ENCODE results near the gene SLC39A10. TPM values are rescaled to one million over a fixed set of nuclear protein-coding genes. Genes with fewer than 3 reads are reported as not detected.
"Not testable (repeated sequence)": the region's sequence is repeated elsewhere in the genome, so short reads cannot be mapped to it uniquely, and the experiment has no call there.

The SLC39A10 gene
- total RNA-seq, 2 experiments from 2014 or later: 25.6 to 25.8 TPM

DNA sequence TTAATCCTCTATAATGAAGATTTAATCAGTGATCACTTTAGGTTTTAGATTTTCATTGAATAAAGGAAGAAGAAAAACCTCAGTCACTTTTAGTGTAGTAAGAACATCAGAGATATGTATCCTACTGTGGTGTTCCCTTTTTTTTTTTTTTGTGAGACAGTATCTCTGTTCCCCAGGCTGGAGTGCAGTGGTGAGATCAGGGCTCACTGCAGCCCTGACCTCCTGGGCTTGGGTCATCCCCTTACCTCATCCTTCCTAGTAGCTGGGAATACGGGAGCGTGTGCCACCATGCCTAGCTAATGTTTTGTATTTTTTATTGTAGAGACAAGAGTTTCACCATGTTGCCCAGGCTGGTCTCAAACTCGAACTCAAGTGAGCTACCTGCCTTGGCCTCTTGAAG lies 5.1 kb downstream of the SLC39A10 start:
- no peaks in the 10 kb centered on the region for H3K9me3 Mint-ChIP-seq
- no peak for ATAC-seq
- intact Hi-C loops (cut with micrococcal nuclease): loop anchor here (10.0 kb wide), 1 partner anchor 347 kb away; no protein-coding TSS in a partner anchor
- peaks cover 47% of the 10 kb centered on the region for H3K4me1 Mint-ChIP-seq (ENCODE audit: low read depth)
- POLR2A ChIA-PET: no interaction called here
- peaks cover 27% of the 10 kb centered on the region for H3K36me3 Mint-ChIP-seq (ENCODE audit: low read depth)
- H3K27me3 Mint-ChIP-seq: no peaks in the 10 kb centered on the region
- CTCF ChIA-PET: interaction anchor here (0.6 to 2.0 kb wide), 5 partner anchors 10 to 405 kb away, joined by 3 to 11 read pairs (median 6); partner anchors contain the start of gene DNAH7
- peak overlapping the region; percentile 72 for H3K27ac Mint-ChIP-seq
- no peak overlapping the region for H3K4me3 Mint-ChIP-seq
- TF ChIP-seq, protein P1, sequence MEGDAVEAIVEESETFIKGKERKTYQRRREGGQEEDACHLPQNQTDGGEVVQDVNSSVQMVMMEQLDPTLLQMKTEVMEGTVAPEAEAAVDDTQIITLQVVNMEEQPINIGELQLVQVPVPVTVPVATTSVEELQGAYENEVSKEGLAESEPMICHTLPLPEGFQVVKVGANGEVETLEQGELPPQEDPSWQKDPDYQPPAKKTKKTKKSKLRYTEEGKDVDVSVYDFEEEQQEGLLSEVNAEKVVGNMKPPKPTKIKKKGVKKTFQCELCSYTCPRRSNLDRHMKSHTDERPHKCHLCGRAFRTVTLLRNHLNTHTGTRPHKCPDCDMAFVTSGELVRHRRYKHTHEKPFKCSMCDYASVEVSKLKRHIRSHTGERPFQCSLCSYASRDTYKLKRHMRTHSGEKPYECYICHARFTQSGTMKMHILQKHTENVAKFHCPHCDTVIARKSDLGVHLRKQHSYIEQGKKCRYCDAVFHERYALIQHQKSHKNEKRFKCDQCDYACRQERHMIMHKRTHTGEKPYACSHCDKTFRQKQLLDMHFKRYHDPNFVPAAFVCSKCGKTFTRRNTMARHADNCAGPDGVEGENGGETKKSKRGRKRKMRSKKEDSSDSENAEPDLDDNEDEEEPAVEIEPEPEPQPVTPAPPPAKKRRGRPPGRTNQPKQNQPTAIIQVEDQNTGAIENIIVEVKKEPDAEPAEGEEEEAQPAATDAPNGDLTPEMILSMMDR (IDR thresholded peaks at IDR 0.05): no peak
- DNase-seq: no peak

DNA sequence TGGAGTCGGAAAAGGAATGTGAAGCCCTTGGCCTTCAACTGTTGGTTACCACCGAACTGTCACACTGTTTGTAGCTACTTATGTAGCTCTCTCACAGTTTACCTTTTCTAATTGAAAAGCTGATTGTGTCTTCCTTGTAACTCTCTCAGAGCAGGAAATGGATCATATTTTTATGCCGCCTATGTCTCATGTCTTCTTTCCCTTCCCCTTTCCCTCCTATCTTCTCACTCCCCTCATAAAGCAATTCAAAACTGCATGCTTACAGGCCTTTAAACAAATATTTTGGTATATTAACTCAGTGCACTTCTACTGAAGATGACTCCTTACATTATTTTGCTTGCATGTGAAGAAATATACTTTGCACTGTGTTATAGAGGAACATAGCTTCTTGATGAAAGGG lies 6.0 kb downstream of the SLC39A10 start:
- Mint-ChIP-seq H3K27ac (peak overlapping the region; percentile 58), H3K4me3 (no peak overlapping the region), H3K36me3 (ENCODE audit: low read depth) (peaks cover 21% of the 10 kb centered on the region), H3K4me1 (ENCODE audit: low read depth) (peaks cover 49% of the 10 kb centered on the region), H3K9me3 (no peaks in the 10 kb centered on the region), H3K27me3 (no peaks in the 10 kb centered on the region)
- no peak for ATAC-seq
- ChIA-PET CTCF (interaction anchor here (0.8 to 2.0 kb wide), 6 partner anchors 9 to 404 kb away, joined by 3 to 11 read pairs (median 4); partner anchors contain the start of gene DNAH7), POLR2A (interaction anchor here (0.7 to 1.1 kb wide), 2 partner anchors 13 to 84 kb away, joined by 4 to 5 read pairs; no protein-coding TSS in a partner anchor)
- no peak for DNase-seq
- intact Hi-C loops (cut with micrococcal nuclease): loop anchor here (10.0 kb wide), 1 partner anchor 348 kb away; no protein-coding TSS in a partner anchor
- TF ChIP-seq, protein P1 (IDR thresholded peaks at IDR 0.05): no peak

DNA sequence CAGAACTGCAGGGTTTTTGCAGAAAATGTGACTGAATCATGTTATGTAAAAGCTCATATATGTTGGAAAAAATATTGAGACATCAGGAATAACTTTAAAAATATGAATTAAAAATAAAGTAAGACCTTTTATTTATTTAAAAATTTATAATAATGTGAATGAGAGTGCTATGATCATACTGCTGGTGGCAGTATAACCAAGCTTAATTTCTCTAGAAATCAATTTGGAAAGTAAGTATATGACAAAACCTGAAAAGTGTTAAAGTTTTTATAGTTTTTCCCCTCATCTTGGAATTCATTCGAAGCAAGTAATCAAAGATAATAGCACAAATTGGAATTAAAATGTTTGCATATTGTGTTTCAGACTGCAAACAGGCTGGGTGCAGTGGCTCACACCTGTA lies 7.5 kb downstream of the SLC39A10 start:
- Mint-ChIP-seq H3K27ac (no peak overlapping the region), H3K4me1 (ENCODE audit: low read depth) (peaks cover 56% of the 10 kb centered on the region), H3K9me3 (no peaks in the 10 kb centered on the region), H3K27me3 (no peaks in the 10 kb centered on the region), H3K4me3 (no peak overlapping the region), H3K36me3 (ENCODE audit: low read depth) (peaks cover 6% of the 10 kb centered on the region)
- no peak for DNase-seq
- ChIA-PET POLR2A (no interaction called here), CTCF (interaction anchor here (0.7 to 4.6 kb wide), 11 partner anchors 8 to 403 kb away, joined by 3 to 39 read pairs (median 3); partner anchors contain the start of genes DNAH7 and SLC39A10)
- intact Hi-C loops (cut with micrococcal nuclease): loop anchor here (10.0 kb wide), 1 partner anchor 350 kb away; no protein-coding TSS in a partner anchor
- ATAC-seq: no peak
- TF ChIP-seq, protein P1 (IDR thresholded peaks at IDR 0.05): peak; percentile 22

DNA sequence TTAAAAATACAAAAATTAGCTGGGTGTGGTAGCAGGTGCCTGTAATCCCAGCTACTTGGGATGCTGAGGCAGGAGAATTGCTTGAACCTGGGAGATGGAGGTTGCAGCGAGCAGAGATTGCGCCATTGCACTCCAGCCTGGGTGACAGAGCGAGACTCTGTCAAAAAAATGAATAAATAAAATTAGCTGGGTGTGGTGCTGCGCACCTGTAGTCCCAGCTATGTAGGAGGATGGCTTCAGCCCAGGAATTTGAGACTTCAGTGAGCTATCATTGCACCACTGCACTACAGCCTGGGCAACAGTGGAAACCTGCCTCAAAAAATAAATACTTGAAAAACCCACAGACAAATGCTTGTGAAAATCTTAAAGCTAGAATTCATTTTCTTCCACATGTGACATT lies 8.1 kb downstream of the SLC39A10 start:
- H3K27ac Mint-ChIP-seq; H3K27me3 Mint-ChIP-seq; ATAC-seq; H3K4me3 Mint-ChIP-seq; H3K9me3 Mint-ChIP-seq; POLR2A ChIA-PET; H3K36me3 Mint-ChIP-seq (ENCODE audit: low read depth); DNase-seq: not testable (repeated sequence)
- CTCF ChIA-PET: interaction anchor here (0.9 to 4.6 kb wide), 15 partner anchors 9 to 402 kb away, joined by 3 to 39 read pairs (median 3); partner anchors contain the start of genes DNAH7 and SLC39A10
- H3K4me1 Mint-ChIP-seq (ENCODE audit: low read depth): peaks cover 54% of the 10 kb centered on the region
- intact Hi-C loops (cut with micrococcal nuclease): loop anchor here (10.0 kb wide), 1 partner anchor 350 kb away; no protein-coding TSS in a partner anchor

DNA sequence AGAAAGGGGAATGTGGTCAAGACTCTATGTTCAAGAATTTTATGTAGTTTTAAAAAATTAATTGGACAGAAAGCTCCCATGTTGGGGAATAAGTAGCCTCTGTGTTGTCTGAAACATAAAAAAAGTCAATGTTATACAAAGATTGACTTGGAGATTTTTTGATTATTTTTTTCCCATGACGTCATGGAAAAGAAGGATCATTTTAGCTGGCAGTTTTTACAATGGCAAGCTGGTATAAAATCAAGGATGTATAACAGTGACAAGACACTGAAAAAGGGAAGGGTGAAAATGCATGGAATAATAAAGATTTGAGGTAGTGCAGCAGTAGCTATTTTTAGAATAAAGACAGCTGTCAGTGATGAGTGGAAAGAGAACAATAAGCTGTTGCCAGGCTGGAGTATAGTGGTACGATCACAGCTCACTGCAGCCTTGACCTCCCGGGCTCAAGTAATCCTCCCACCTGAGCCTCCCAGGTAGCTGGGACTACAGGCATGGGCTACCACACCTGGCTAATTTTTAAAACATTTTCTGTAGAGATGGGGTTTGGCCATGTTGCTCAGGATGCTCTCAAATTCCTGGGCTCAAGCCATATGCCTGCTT lies 9.2 kb downstream of the SLC39A10 start:
- H3K4me3 Mint-ChIP-seq: no peak overlapping the region

More for the DNA sequence above, 9.2 kb downstream of the SLC39A10 start:
- ChIA-PET CTCF (interaction anchor here (0.9 to 4.6 kb wide), 8 partner anchors 91 to 401 kb away, joined by 3 to 39 read pairs (median 4); partner anchors contain the start of gene DNAH7), POLR2A (interaction anchor here (0.5 to 0.7 kb wide), 2 partner anchors 17 to 37 kb away, joined by 3 to 4 read pairs; no protein-coding TSS in a partner anchor)
- ATAC-seq (peak; percentile 45), DNase-seq (no peak)
- Mint-ChIP-seq H3K36me3 (ENCODE audit: low read depth) (no peaks in the 10 kb centered on the region), H3K27me3 (no peaks in the 10 kb centered on the region), H3K4me1 (ENCODE audit: low read depth) (peaks cover 50% of the 10 kb centered on the region), H3K27ac (peak overlapping the region; percentile 48), H3K9me3 (no peaks in the 10 kb centered on the region)
- TF ChIP-seq, protein P1 (IDR thresholded peaks at IDR 0.05): no peak
- intact Hi-C loops (cut with micrococcal nuclease): loop anchor here (10.0 kb wide), 1 partner anchor 351 kb away; no protein-coding TSS in a partner anchor
